GM23338 (cell line): Measurements from ENCODE around the gene STAT5B. TPM values are rescaled to one million over a fixed set of nuclear protein-coding genes. Genes with fewer than 3 reads are reported as not detected.

Source experiments
- ATAC-seq: fragments of 200-7000 bp; cut with Tn5 transposase; 3 replicates; pipeline ENCODE4 v1.9.1; 2020
- DNase-seq: peaks from one replicate; pipeline ENCODE4 v3.0.0-alpha.2; 2015; ENCODE audit warnings: low spot score
- H2AFZ ChIP-seq: fragments of 200-600 bp; sonication (generic); 2 replicates; pipeline ENCODE4 v1.8.0; 2016; ENCODE audit warnings: antibody characterized with exemption, mild to moderate bottlenecking, moderate library complexity
- H3F3A ChIP-seq: fragments of 200-600 bp; sonication (generic); replicated peaks from 2 replicates; pipeline ENCODE4 v1.8.0; 2017; ENCODE audit warnings: antibody characterized with exemption, mixed run types, low read depth
- H3K27ac ChIP-seq: fragments of 200-600 bp; sonication (generic); 2 replicates; pipeline ENCODE4 v1.6.1; 2016; ENCODE audit warnings: low read depth
- H3K27me3 ChIP-seq: fragments of 200-600 bp; sonication (generic); 2 replicates; pipeline ENCODE4 v1.8.0; 2016; ENCODE audit warnings: mild to moderate bottlenecking, mixed run types, moderate library complexity; ENCODE audit not compliant: insufficient read depth
- H3K36me3 ChIP-seq: fragments of 200-600 bp; sonication (generic); 2 replicates; pipeline ENCODE4 v1.8.0; 2016; ENCODE audit warnings: mild to moderate bottlenecking; ENCODE audit not compliant: insufficient read depth
- H3K4me1 ChIP-seq: fragments of 200-600 bp; sonication (generic); 2 replicates; pipeline ENCODE4 v1.8.0; 2016; ENCODE audit warnings: mild to moderate bottlenecking, moderate library complexity; ENCODE audit not compliant: insufficient read depth
- H3K4me2 ChIP-seq: fragments of 200-600 bp; sonication (generic); 2 replicates; pipeline ENCODE4 v1.7.1; 2017; ENCODE audit warnings: mixed run types
- H3K4me3 ChIP-seq: fragments of 200-600 bp; sonication (generic); 2 replicates; pipeline ENCODE4 v1.6.1; 2016; ENCODE audit warnings: mixed run types
- H3K79me2 ChIP-seq: fragments of 200-600 bp; sonication (generic); replicated peaks from 2 replicates; pipeline ENCODE4 v1.8.0; 2017; ENCODE audit warnings: mild to moderate bottlenecking; ENCODE audit not compliant: insufficient read depth
- H3K9me2 ChIP-seq: fragments of 200-600 bp; sonication (generic); 2 replicates; pipeline ENCODE4 v1.8.0; 2017; ENCODE audit not compliant: insufficient read depth
- H4K20me1 ChIP-seq: fragments of 200-600 bp; sonication (generic); replicated peaks from 2 replicates; pipeline ENCODE4 v1.8.0; 2017; ENCODE audit warnings: mild to moderate bottlenecking; ENCODE audit not compliant: insufficient read depth
- H3K27ac Mint-ChIP-seq: 2 replicates; pipeline ENCODE4 v1.8.0; 2020; ENCODE audit warnings: inconsistent platforms, mild to moderate bottlenecking, moderate library complexity, mixed read lengths
- H3K27me3 Mint-ChIP-seq: 3 replicates; pipeline ENCODE4 v1.8.0; 2022; ENCODE audit warnings: low read depth, mild to moderate bottlenecking, moderate library complexity, mixed read lengths, inconsistent platforms; ENCODE audit not compliant: insufficient read depth, poor library complexity
- H3K36me3 Mint-ChIP-seq: 3 replicates; pipeline ENCODE4 v1.8.0; 2021; ENCODE audit warnings: low read depth, mild to moderate bottlenecking, inconsistent platforms, moderate library complexity, mixed read lengths
- H3K4me1 Mint-ChIP-seq: 3 replicates; pipeline ENCODE4 v1.8.0; 2020; ENCODE audit warnings: mild to moderate bottlenecking, inconsistent platforms, mixed read lengths
- H3K4me3 Mint-ChIP-seq: 3 replicates; pipeline ENCODE4 v1.8.0; 2021; ENCODE audit warnings: moderate library complexity, mild to moderate bottlenecking, inconsistent platforms, mixed read lengths
- H3K9me3 Mint-ChIP-seq: 3 replicates; pipeline ENCODE4 v1.8.0; 2020; ENCODE audit warnings: moderate library complexity, mild to moderate bottlenecking, inconsistent platforms, mixed read lengths
- CREB1 ChIP-seq: fragments of 250-450 bp; sonication (Bioruptor Pico); IDR thresholded peaks from 2 replicates; pipeline ENCODE4 v1.5.0; 2020; ENCODE audit warnings: low read depth, mild to moderate bottlenecking, moderate library complexity
- CTCF ChIP-seq, 2 experiments: fragments of 200-600 bp in 1 of 2; sonication (generic) in 1 of 2; conservative IDR thresholded peaks; 2 replicates each; pipeline versions ENCODE4 v1.5.1 to v1.6.1; 2016 to 2017; ENCODE audit warnings: antibody characterized with exemption in 2 of 2, low read depth in 2 of 2, mild to moderate bottlenecking in 2 of 2, moderate library complexity in 1 of 2
- ETS1 ChIP-seq: IDR thresholded peaks from 2 replicates; pipeline ENCODE4 v1.6.1; 2016; ENCODE audit warnings: antibody characterized with exemption
- EZH2 ChIP-seq: fragments of 200-600 bp; sonication (generic); IDR thresholded peaks from one replicate; pipeline ENCODE4 v1.8.0; 2017; ENCODE audit warnings: antibody characterized with exemption, mild to moderate bottlenecking, low read depth; ENCODE audit not compliant: unreplicated experiment
- EZH2phosphoT487 ChIP-seq: fragments of 200-600 bp; sonication (generic); IDR thresholded peaks from one replicate; pipeline ENCODE4 v1.8.1; 2018; ENCODE audit warnings: antibody characterized with exemption; ENCODE audit not compliant: unreplicated experiment
- JUNB ChIP-seq: IDR thresholded peaks from one replicate; pipeline ENCODE4 v1.6.1; 2016; ENCODE audit warnings: antibody characterized with exemption; ENCODE audit not compliant: unreplicated experiment
- NANOG ChIP-seq: IDR thresholded peaks from 2 replicates; pipeline ENCODE4 v1.6.1; 2016; ENCODE audit warnings: antibody characterized with exemption, borderline replicate concordance
- POLR2AphosphoS5 ChIP-seq: IDR thresholded peaks from 2 replicates; pipeline ENCODE4 v1.6.1; 2016; ENCODE audit warnings: antibody characterized with exemption, low read depth
- REST ChIP-seq: IDR thresholded peaks from one replicate; pipeline ENCODE4 v1.6.1; 2018; ENCODE audit warnings: antibody characterized with exemption; ENCODE audit not compliant: unreplicated experiment
- STAT1 ChIP-seq: IDR thresholded peaks from one replicate; pipeline ENCODE4 v1.6.1; 2016; ENCODE audit warnings: antibody characterized with exemption; ENCODE audit not compliant: unreplicated experiment
- ZNF114 ChIP-seq: fragments of 250-450 bp; sonication (Bioruptor Pico); IDR thresholded peaks from 2 replicates; pipeline ENCODE4 v1.5.0; 2020; ENCODE audit warnings: mild to moderate bottlenecking, moderate library complexity
- ZNF331 ChIP-seq: fragments of 250-450 bp; sonication (Bioruptor Pico); IDR thresholded peaks from 2 replicates; pipeline ENCODE4 v1.5.0; 2020; ENCODE audit warnings: low read depth, mild to moderate bottlenecking, moderate library complexity
- ZNF462 ChIP-seq: fragments of 250-450 bp; sonication (Bioruptor Pico); IDR thresholded peaks from 2 replicates; pipeline ENCODE4 v1.5.0; 2020; ENCODE audit warnings: mild to moderate bottlenecking, moderate library complexity
- polyA plus RNA-seq: library from polyadenylated mRNA; unstranded; fragments of >200 nt; fragmentation: Nextera tagmentation; extraction: Ambion mirVana; gene quantifications from 2 replicates; pipeline ENCODE4 v1.2.1, GENCODE V29; 2016
- total RNA-seq: library from RNA; depleted of rRNA; stranded (reverse); fragments of >200 nt; shearing (Covaris generic); gene quantifications from 2 replicates; pipeline ENCODE4 v1.2.3, GENCODE V29; 2014

Gene STAT5B
- total and polyA plus RNA-seq, 2 experiments from 2014 or later: 13.9 to 60.5 TPM

- Histone ChIP-seq H3K79me2 (no peaks in the 10 kb centered on the region), H3K27ac (0 out of 2 replicates have a peak overlapping the region, but pooled peaks have one; percentile 65), H2AFZ (no peak overlapping the region), H3K4me2 (no peak overlapping the region), H3K36me3 (no peaks in the 10 kb centered on the region), H3F3A (0 out of 2 replicates have a peak, but pooled peaks cover 7% of the 10 kb centered on the region), H3K9me2 (no peaks in the 10 kb centered on the region), H3K4me1 (peaks cover 1% of the 10 kb centered on the region), H3K4me3 (no peak overlapping the region), H4K20me1 (no peaks in the 10 kb centered on the region), H3K27me3 (no peaks in the 10 kb centered on the region)
- DNase-seq: no peak
- Mint-ChIP-seq H3K4me3 (no peak overlapping the region), H3K27ac (peak overlapping the region; percentile 32; the same call in 1 of the 2 replicates), H3K27me3 (peaks cover 8% of the 10 kb centered on the region), H3K36me3 (peaks cover 15% of the 10 kb centered on the region; the same call in 1 of the 3 replicates), H3K9me3 (no peaks in the 10 kb centered on the region), H3K4me1 (peaks cover 6% of the 10 kb centered on the region)
- TF ChIP-seq ETS1 (no peak), JUNB (no peak), CREB1 (CRISPR knock-in tag) (no peak), REST (no peak), NANOG (no peak), ZNF462 (no peak), EZH2 (no peak), CTCF (conservative IDR thresholded peaks at IDR 0.05; ENCODE audit: low read depth in 2 of 2) (no peak), POLR2AphosphoS5 (no peak), STAT1 (no peak), ZNF331 (CRISPR knock-in tag) (no peak), ZNF114 (CRISPR knock-in tag) (no peak), EZH2phosphoT487 (no peak)
- no peak for ATAC-seq
These were observed 77.3 kb downstream of the STAT5B start for GRCh38 chr17:42198897-42199296.
